Measurements from ENCODE around the gene SETD2. TPM values are rescaled to one million over a fixed set of nuclear protein-coding genes. Genes with fewer than 3 reads are reported as not detected.

The SETD2 gene
- total RNA-seq, 1 donor, result 45.3 TPM

DNA sequence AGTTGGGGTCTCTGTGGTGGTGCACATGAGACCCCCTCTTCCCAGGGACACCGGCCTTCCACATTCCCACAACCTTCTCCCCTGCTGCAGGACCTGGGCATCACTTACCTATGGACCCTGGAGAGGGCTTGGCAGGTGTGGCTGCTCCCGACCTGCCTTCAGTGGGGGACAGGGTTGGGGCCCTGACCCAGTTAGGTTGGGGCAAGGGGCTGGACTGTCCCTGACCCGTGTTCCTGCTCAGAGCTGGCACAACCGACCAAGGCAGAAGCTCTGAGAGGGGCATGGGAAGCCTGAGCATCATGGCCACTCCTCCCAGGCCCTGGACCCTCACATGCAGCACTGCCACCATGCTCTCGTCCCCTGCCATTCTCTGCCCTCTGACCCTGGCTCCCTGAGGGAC lies 178.3 kb downstream of the SETD2 start:
- no peak for DNase-seq (ENCODE audit: low read depth)
- no peak overlapping the region for H3K4me3 ChIP-seq (ENCODE audit: low read depth, low read length)
- TF ChIP-seq, protein P1, sequence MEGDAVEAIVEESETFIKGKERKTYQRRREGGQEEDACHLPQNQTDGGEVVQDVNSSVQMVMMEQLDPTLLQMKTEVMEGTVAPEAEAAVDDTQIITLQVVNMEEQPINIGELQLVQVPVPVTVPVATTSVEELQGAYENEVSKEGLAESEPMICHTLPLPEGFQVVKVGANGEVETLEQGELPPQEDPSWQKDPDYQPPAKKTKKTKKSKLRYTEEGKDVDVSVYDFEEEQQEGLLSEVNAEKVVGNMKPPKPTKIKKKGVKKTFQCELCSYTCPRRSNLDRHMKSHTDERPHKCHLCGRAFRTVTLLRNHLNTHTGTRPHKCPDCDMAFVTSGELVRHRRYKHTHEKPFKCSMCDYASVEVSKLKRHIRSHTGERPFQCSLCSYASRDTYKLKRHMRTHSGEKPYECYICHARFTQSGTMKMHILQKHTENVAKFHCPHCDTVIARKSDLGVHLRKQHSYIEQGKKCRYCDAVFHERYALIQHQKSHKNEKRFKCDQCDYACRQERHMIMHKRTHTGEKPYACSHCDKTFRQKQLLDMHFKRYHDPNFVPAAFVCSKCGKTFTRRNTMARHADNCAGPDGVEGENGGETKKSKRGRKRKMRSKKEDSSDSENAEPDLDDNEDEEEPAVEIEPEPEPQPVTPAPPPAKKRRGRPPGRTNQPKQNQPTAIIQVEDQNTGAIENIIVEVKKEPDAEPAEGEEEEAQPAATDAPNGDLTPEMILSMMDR (IDR thresholded peaks at IDR 0.05; ENCODE audit: insufficient read depth, low read depth, low read length), result no peak

DNA sequence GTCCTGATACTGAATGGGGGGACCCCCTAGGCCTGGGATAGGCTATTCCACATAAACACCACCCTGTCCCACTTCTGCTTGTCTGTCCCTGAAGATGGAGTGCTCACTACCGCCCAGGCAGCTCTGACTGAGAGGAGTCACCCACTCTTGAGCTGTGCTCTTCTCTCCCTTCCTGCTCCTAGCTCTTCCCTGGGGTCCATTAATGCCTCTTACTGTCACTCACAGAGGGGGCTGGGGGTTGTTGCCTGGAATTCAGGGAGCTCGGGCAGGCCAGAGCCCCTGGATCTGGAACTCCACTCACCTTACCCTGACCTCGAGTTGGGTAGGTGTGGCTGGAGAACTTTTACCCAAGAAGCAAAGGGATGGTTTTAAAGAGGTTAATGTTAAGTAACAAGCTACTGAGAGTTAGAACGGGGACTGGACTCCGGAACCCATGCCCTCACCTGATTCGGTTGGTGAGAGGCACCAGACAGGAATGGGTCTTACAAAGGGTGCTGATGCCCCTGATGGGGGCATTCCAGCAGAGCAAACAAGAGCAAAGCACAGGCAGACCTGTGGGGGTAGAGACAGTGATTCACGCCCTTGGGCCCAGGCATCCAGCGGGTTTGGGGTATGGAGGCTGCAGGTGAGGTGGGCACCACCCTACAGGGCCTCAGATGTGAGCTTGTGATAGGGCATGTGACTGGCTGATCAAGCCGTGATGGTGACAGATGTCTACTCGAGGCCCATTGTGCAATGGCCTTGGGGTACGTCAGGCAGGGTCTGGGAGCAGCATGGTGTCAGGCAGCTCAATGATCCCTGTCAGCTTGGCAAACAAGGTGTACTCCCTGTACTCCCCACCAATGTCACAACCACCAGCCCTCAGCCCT lies 179.1 kb downstream of the SETD2 start:
- no peak overlapping the region for H3K4me3 ChIP-seq (ENCODE audit: low read depth, low read length)
- no peak for DNase-seq (ENCODE audit: low read depth)
- TF ChIP-seq, protein P1 (IDR thresholded peaks at IDR 0.05; ENCODE audit: insufficient read depth, low read depth, low read length), result no peak

DNA sequence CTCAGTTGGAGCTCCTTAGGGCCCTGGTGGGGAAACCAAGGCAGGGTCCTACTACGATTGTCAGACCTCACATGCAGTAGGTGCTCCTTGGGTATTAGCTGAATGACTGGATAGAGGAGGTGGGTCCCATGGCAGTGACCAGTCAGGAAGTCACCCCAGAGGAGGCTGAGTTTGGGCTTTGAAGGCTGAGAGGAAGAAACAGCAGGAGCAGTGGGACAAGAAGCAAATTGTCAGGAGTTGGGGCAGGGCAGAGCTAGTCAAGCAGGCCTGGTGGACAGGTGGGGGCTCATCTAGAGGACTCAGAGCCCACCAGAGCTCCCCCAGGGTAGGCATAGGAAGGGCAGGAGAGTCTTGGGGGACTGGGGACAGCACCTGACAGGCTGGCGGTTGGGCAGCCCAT lies 181.4 kb downstream of the SETD2 start:
- TF ChIP-seq, protein P1 (IDR thresholded peaks at IDR 0.05; ENCODE audit: insufficient read depth, low read depth, low read length), result no peak
- DNase-seq (ENCODE audit: low read depth), result no peak

DNA sequence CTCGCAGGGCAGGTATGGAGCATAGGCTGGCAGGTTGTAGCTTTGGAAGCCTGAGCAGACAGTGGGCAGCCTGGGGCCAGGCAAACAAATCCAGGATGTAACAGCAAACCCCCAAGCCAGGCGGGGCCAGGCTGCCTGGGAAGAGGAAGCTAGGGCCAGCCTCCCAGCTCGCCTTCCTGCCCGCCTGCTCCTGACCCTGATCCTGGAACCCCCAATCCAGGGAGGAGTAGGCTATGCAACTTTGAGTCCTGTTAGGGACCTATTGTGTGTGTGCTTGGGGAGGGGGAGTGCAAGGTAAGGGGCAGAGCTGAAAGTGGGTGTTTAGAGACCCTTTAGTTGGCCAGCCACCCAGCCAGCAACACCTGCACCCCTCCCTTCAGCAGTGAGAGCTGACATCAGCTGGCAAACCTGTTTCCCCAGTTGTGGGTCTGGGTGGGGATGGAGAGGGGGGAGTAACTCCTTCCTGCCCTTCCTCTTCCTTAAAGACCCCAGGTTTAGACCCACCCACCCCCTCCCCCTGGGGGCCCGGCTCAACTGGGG lies 181.9 kb downstream of the SETD2 start:
- DNase-seq (ENCODE audit: low read depth), result no peak
- TF ChIP-seq, protein P1 (IDR thresholded peaks at IDR 0.05; ENCODE audit: insufficient read depth, low read depth, low read length), result no peak

More for the DNA sequence above, 181.4 kb downstream of the SETD2 start:
- no peak overlapping the region for H3K4me3 ChIP-seq (ENCODE audit: low read depth, low read length)

DNA sequence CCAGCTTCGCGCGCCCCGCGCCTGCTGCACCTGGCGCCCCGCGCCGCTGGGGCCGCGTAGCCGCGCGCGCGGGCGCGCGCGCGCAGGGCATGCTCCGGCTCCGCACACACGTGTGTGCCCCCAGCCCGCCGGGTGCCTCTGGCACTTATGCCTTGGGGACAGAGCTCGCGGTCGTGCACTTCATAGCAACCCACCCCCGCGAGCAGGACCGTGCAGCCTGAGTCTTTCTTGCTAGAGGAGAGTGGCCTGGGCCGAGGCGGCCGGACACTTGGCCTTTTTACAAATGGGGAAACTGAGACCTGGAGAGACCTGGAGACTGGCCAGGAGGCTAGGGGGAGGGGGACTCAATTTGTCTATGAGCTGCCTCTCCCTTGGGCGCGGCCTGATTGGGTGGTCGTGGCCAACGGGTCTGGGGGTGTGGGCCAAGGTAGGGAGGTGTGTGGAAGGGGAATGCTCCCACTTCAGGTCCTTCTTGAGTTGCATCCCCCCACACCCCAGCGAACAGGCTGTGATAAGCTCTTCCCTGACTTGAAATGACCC lies 183.9 kb downstream of the SETD2 start:
- no peak for DNase-seq (ENCODE audit: low read depth)
- peak overlapping the region; percentile 70 for H3K4me3 ChIP-seq (ENCODE audit: low read depth, low read length)
- TF ChIP-seq, protein P1 (IDR thresholded peaks at IDR 0.05; ENCODE audit: insufficient read depth, low read depth, low read length), result no peak

More for the DNA sequence above, 181.9 kb downstream of the SETD2 start:
- H3K4me3 ChIP-seq (ENCODE audit: low read depth, low read length), result no peak overlapping the region

DNA sequence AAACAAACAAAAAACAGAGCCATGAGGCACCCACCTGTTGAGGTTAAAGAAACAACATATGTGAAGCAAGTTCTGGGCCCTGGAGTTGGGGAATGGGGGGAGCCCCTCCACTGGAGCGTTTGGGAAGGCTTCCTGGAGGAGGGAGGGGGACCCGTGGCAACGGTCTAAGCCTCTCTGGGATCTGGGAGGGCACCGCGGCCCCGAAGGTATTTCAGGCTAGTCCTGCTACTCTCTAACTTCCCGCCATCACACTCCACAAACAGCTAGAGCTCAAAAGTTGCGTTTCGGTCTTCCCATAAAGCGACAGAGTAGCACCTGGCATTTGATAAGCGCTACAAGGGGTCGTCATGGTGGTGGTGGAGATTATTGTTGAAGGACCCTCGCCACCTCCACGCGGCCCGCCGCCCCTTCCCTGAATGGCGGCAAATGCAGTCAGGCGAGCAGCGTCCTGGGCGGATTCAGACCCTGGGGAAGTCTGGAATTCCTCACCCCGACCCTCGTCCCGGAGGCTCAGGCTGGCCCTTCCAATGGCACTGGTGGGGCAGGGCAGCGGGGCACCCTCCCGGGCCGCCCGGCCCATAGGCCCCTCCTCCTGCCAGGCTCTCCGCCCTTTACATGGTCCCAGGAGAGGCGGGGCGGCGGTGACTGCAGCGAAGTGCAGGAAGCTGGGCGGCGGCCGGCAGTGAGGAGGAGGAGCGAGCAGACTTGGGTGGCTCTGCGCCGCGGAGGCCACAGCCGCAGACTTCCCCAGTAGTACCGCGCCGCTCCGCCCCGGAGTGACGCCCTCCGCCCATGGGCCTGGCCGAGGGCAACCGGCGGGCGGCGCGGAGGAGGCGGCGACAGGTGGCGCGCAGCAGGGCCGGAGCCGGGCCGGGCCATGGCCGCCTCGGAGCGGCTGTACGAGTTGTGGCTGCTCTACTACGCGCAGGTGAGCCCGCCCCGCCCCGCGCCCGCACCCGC lies 184.6 kb downstream of the SETD2 start, which contains the start of gene NBEAL2:
TSS of gene NBEAL2 (plus strand) at position 682 of the 960 bp plus-strand sequence. CDS start at position 878, 196 bp downstream.
- H3K4me3 ChIP-seq (ENCODE audit: low read depth, low read length), result peak within 1 kb of the TSS; percentile 70
- TF ChIP-seq, protein P1 (IDR thresholded peaks at IDR 0.05; ENCODE audit: insufficient read depth, low read depth, low read length), result no peak
- DNase-seq (ENCODE audit: low read depth), result peak; percentile 91
